Activated T-helper 17 cell treated with anti-CD3 and anti-CD28 coated beads, Interleukin-2, amount 50 U/mL, for 72 hours (primary cell): Measurements from ENCODE around the gene RNU1-3. TPM values are rescaled to one million over a fixed set of nuclear protein-coding genes. Genes with fewer than 3 reads are reported as not detected.
"Not testable (repeated sequence)": the region's sequence is repeated elsewhere in the genome, so short reads cannot be mapped to it uniquely, and the experiment has no call there.

Experiments used
- ATAC-seq: fragments of 150-1000 bp; cut with Tn5 transposase; replicated peaks from 2 replicates; pipeline ENCODE4 v1.10.0; 2021; ENCODE audit warnings: mild to moderate bottlenecking, moderate library complexity
- H3K27ac Mint-ChIP-seq: one replicate; pipeline ENCODE4 v1.8.0; 2022; ENCODE audit warnings: mixed read lengths
- H3K27me3 Mint-ChIP-seq: one replicate; pipeline ENCODE4 v1.8.0; 2022; ENCODE audit warnings: mixed read lengths
- H3K36me3 Mint-ChIP-seq: one replicate; pipeline ENCODE4 v1.8.0; 2022; ENCODE audit warnings: low read depth, mild to moderate bottlenecking, mixed read lengths
- H3K4me1 Mint-ChIP-seq: one replicate; pipeline ENCODE4 v1.8.0; 2022; ENCODE audit warnings: mixed read lengths
- H3K4me3 Mint-ChIP-seq: one replicate; pipeline ENCODE4 v1.8.0; 2022; ENCODE audit warnings: mild to moderate bottlenecking, mixed read lengths
- H3K9me3 Mint-ChIP-seq: one replicate; pipeline ENCODE4 v1.8.0; 2022; ENCODE audit warnings: mixed read lengths
- total RNA-seq, 2 donors: library from RNA; stranded (reverse); gene quantifications; one replicate each; pipeline ENCODE4 v1.2.3, GENCODE V29; 2022

Gene RNU1-3
- total RNA-seq, 2 donors from 2014 or later: 1,202 to 2,371 TPM

DNA sequence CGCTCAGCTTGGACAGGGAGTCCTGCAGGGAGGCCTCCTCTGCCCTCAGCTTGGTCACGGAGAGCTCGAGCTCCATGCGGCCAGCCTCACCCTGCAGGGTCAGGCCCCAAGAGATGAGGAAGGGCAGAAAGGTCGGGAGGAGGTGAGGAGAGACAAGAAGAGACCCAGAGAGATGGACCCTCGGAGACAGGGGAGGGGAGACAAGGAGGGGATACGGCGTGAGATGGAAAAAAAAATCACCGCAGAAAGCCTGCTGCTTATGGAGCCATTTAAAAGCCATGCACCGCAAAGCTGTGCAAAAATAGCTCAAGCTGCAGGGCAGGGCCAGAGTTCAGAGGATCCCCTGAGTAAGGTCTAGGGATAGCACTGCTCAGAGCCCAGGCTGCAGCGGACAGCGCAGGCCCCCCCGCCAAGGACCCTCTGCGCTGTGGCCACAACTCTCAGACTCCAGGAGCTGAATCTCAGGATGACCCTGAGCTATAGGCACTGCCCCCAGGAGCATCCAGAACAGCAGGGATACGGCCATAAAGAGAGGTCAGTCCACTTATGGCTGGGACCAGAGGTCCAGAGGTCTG lies 40.3 kb downstream of the RNU1-3 start:
- H3K27ac Mint-ChIP-seq, H3K27me3 Mint-ChIP-seq, H3K4me1 Mint-ChIP-seq, ATAC-seq, H3K9me3 Mint-ChIP-seq, H3K4me3 Mint-ChIP-seq: not testable (repeated sequence)
- peaks cover 43% of the 10 kb centered on the region for H3K36me3 Mint-ChIP-seq

DNA sequence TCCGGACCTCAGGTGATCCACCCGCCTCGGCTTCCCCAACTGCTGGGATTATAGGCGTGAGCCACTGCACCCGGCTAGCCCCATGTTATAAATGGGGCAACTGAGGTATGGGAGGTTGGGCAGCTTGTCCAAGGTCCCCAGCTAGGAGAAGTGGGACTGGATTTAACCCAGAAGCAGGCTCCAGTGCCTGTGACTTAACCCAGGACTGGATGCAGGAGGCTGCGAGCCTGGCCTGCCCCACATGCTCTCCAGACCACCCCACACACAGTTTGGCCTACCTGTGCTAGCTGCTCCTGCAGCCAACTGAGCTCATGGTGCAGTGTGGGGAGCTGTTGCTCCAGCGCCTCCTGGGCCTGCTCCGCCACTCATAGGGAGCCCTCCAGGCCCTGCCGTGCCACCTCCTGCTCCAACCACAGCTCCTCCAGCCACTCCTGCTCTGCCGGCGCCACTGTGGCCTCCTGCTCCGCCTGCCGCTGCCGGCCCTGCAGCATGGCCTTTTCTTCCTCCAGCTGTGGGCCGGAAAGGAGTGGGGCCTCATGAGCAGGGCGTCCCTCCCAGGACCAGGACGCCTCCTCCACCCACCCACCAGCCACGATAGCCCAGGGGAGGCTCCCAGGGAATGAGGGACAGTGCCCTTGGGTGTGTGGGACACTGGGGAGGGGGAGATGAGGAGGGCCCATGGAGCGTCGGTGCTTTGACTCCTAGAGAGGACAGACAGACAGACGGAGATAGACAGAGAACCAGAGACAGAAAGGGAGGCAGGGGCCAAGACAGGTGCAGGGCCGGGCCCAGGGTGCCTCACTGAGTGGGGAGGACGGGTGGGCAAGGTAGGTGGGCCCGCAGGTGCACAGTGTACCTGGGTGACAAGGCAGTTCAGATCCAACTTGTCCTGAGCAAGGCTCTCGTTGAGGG lies 41.0 kb downstream of the RNU1-3 start:
- H3K9me3 Mint-ChIP-seq: no peaks in the 10 kb centered on the region
- no peaks in the 10 kb centered on the region for H3K4me1 Mint-ChIP-seq
- no peaks in the 10 kb centered on the region for H3K27me3 Mint-ChIP-seq
- no peak for ATAC-seq
- no peak overlapping the region for H3K27ac Mint-ChIP-seq
- H3K36me3 Mint-ChIP-seq: peaks cover 35% of the 10 kb centered on the region
- H3K4me3 Mint-ChIP-seq: no peak overlapping the region

DNA sequence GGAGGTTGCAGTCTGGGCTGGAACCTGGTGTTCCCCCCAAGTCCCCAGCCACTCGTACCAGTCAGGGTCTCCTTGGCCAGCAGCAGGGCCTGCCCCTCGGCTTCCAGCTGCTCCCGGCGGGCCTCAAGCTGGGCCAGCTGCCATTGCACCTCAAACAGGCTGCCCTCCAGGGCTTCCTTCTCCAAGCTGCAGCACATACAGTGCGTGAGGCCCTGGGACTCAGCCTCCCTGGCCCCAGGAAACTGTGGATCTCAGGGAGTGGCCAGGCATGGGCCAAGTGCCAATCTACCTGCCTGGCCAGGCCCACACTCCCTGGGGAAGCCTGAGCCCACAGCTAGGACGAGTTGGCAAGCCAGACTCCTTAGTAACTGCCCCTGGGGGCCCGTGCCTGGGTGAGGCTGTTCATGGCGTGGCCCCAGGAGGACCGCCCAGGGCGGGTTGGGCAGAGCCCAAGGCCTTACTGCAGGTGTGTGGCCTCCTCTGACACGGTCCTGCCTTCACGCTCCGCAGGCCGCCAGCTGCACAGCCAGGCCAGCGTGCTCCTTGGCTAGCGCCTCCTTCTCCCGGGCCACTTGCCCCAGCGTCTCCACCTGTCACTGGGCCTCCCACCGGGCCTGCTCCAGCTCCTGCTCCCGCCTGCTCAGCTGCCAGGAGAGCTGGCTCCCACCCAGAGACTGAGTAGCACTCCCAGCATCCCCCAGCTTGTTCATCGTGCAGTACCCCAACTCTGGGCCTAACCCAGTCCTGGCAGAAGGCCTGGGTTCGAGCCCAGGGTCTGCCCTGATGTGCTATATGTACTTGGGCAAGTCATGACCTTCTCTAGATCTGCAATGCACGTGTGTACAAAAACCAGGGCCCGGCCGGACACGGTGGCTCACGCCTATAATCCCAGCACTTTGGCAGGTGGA lies 42.7 kb downstream of the RNU1-3 start:
- not testable (repeated sequence) for H3K9me3 Mint-ChIP-seq, H3K4me1 Mint-ChIP-seq, ATAC-seq, H3K27me3 Mint-ChIP-seq, H3K4me3 Mint-ChIP-seq, H3K27ac Mint-ChIP-seq
- H3K36me3 Mint-ChIP-seq: peaks cover 19% of the 10 kb centered on the region

DNA sequence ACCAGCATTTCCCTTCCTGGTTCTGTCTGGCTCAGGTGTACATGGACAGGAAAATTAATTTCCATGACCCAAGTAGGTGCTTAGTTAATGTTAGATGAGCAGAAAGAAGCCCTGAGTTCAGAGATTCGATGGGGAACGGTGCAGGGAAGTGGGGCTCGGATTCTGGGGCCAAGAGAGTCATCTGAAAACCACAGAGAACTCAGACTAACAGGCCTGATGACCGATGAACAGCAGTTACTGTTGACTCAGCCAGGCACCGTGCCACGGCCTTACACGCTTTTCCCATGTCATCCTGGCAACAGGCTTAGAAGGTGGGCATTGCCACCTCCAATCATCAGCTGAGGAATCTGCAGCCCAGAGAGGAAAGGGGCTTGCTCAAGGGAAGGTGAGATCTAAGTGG lies 43.4 kb downstream of the RNU1-3 start:
- H3K4me1 Mint-ChIP-seq, H3K9me3 Mint-ChIP-seq, ATAC-seq, H3K4me3 Mint-ChIP-seq, H3K27me3 Mint-ChIP-seq, H3K27ac Mint-ChIP-seq: not testable (repeated sequence)
- peaks cover 11% of the 10 kb centered on the region for H3K36me3 Mint-ChIP-seq

DNA sequence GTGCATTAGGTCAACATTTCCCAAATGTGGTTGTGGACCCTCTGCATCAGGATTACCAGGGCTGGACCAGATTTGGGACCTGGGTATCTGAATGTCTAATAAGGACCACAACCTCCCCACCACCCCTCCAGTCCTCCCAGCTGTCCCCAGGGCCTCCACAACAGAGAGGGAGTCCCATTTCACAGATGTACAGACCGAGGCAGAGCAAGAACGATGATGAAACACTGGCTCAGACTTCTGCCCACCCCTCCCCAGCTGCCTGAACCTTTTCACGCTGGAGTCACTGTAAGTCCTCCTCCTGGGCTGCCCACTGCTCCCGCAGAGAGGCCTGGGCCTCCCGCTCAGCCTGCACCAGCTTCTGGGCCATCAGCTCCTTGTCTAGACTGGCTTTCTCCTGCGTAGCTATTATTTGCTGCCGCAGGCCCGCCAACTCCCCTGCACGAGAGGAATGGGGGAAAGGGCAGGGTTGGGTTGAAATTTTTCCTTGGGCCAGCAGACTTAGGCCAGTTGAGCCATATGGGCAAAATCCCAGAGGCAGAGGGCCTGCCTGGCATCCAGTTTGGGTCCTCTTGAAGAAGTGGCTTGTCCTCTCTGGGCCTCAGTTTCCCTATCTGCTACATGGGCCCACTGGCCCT lies 45.0 kb downstream of the RNU1-3 start:
- H3K9me3 Mint-ChIP-seq, H3K27me3 Mint-ChIP-seq, H3K4me3 Mint-ChIP-seq, H3K36me3 Mint-ChIP-seq, ATAC-seq, H3K27ac Mint-ChIP-seq, H3K4me1 Mint-ChIP-seq: not testable (repeated sequence)

DNA sequence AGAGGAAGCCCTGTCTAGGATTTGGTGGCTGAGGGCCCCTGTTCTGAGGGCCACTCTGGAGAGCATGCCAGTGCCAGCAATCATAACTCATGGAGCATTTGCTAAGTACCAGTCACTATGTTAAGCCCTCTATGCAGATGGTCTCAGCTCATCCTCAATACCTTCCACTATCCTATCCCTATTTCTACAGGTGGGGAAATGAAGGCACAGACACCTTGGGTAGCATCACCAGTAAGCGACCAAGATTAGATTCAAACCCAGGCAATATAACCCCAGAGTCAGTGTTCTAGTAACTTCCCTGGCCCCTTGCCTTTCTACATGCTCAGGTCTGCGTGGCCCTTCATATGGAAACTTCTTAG lies 45.5 kb downstream of the RNU1-3 start:
- Mint-ChIP-seq H3K27me3 (no peaks in the 10 kb centered on the region), H3K4me1 (no peaks in the 10 kb centered on the region), H3K36me3 (no peaks in the 10 kb centered on the region), H3K4me3 (no peak overlapping the region), H3K27ac (no peak overlapping the region), H3K9me3 (no peaks in the 10 kb centered on the region)
- ATAC-seq: no peak

DNA sequence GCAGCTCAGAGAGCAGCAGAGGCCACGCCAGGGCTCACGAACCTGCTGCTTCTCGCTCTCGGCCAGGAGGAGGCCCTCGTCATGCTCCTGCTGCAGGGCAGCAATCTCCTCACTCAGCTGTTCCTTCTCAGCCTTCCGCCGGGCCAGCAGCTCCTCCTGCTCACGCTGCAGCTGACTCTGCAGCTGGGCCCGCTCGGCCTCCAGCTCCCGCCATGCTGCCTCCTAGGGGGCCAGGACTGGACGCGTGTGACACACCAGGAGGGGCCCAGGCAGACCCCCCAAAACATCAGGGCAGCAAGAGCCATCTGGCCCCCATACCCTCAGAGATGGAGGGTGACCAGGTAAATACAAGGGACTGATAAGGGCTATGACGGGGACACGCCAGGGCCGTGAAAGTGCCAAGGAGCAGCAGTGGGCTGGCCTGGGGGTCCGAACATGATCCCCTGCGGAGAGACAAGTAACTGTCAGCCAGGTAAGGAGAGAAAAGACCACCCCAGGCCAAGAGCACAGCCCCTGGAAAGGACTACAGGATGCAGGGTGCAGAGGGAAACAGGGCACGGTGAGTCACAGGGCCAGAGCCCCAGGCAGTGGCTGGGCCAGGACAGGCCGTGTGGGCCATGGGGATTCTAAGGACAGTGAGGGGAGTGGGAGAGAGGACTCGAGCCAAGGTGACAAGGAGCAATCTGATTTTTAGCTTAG lies 46.8 kb downstream of the RNU1-3 start:
- not testable (repeated sequence) for H3K27ac Mint-ChIP-seq, H3K4me3 Mint-ChIP-seq, H3K4me1 Mint-ChIP-seq, H3K27me3 Mint-ChIP-seq, H3K36me3 Mint-ChIP-seq, ATAC-seq, H3K9me3 Mint-ChIP-seq

DNA sequence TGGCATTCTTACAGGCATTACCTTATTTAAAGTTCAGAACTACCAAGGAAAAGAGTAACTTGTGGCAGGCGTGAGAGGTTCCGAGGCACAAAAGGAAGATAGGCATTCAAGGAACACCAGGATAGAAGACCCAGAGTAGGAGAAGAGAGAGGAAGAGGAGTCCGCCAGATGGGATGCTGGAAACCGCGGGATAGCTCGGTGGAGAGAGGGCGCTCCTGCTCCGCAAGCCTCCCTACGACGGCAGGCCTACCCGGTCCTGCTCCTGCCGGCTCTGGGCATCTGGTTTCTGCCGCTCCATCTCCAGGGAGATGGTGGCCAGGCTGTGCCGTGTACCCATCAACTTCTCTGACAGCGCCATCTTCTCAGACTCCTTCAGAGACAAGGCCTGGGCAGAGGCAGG lies 48.0 kb downstream of the RNU1-3 start:
- no peaks in the 10 kb centered on the region for H3K9me3 Mint-ChIP-seq
- H3K4me1 Mint-ChIP-seq: no peaks in the 10 kb centered on the region
- no peak overlapping the region for H3K27ac Mint-ChIP-seq
- no peak overlapping the region for H3K4me3 Mint-ChIP-seq
- H3K27me3 Mint-ChIP-seq: no peaks in the 10 kb centered on the region
- H3K36me3 Mint-ChIP-seq: no peaks in the 10 kb centered on the region
- ATAC-seq: no peak

DNA sequence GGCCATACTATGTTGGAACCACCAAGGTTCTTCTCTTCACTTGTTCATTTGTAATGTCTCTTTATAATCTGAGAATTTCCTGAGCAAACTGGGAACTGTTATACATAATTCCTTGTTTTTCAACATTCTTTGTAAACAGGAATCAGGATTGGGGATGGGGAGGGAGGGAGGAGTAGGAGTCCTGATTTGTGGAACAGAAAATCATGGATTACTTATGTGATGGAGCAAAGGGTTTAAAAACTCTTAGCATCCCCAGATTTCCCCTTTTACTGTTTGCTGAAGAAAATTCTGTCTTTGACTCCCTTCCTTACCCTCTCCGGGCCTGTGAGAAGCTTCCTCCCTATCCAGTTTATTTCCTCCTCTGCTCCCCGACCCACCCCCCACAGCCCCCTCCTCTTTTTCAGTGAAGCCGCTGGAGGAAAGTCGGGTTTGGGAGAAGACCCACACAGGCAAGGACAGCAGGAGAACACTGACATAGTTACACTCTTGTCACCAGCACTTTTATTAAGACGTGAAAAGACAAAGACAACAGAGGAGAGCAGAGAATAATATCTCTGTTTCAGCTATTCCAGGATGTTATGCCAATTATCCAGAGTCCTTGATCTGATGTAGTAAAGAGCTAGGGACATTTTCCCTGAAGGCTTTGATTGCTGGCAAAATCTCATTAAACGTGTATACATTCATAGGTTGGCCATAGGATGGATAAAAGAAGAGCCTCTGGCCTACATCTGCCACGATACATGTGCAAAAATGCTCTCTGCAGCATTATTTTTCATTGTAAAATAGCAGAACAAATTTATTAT lies 48.8 kb downstream of the RNU1-3 start:
- Mint-ChIP-seq H3K27me3 (no peaks in the 10 kb centered on the region), H3K36me3 (no peaks in the 10 kb centered on the region), H3K27ac (no peak overlapping the region), H3K4me3 (no peak overlapping the region), H3K4me1 (no peaks in the 10 kb centered on the region), H3K9me3 (no peaks in the 10 kb centered on the region)
- ATAC-seq: no peak

DNA sequence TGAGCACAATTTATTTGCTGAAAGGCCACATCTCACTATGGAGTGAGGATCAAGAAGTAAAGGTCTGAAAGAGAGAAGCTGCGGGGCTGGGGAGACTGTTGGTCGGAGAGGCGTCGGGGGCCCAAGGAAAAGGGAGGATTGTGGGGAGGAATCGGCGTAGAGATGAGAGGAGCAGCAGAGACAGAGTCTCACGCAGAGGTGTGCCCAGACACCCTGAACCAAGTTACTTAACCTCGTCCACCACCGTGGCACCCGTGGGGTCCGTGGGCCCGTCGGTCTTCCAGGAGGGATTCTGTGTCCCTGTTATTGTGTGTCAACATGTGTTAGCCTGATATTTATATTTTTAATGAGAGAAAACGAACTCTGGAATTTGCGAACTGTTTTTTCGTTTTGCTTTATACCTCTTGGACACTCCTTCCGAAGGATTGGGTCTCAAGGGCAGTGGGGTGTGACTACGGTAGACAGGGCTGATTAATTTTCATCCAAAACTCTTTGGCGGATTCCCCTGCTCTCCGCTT lies 49.6 kb downstream of the RNU1-3 start:
- Mint-ChIP-seq H3K4me1 (no peaks in the 10 kb centered on the region), H3K36me3 (no peaks in the 10 kb centered on the region), H3K9me3 (no peaks in the 10 kb centered on the region), H3K27ac (no peak overlapping the region), H3K27me3 (no peaks in the 10 kb centered on the region), H3K4me3 (no peak overlapping the region)
- ATAC-seq: no peak
